GM18511 (cell line): ENCODE measurements around the gene LRPAP1.
"Not testable (repeated sequence)": the region's sequence is repeated elsewhere in the genome, so short reads cannot be mapped to it uniquely, and the experiment has no call there.

ENCODE experiments used
- ATAC-seq: cut with Tn5 transposase; IDR thresholded peaks from one replicate; pipeline ENCODE4 v1.9.1; 2021; ENCODE audit warnings: mild to moderate bottlenecking, moderate library complexity; ENCODE audit not compliant: unreplicated experiment

Gene LRPAP1

DNA sequence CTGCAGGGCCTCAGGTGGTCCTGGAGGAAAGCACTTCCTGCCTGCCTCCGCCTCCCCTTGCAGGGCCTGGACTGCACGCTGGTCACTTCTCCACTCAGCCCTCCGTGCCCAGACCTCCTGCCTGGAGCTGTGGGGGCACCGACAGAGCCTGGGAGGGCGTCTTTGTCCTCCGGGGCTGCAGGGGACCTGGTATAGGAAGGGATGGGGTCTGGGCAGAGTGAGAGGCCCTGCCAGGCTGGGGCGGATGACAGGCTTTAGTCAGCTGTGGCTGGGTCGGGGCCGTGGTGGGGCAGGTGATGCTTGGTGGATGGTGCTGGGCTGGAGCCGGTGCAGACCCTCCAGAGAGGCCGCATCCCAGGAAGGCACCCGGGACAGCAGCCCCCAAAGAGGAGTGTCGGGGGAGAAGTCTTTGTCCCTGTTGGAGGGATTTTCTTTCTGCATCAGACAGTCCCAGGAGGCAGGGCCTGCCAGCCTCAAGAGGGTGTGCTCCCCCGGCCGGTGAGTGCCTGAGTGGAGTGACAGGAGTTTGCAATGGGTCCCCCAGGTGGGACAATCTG lies 67.8 kb downstream of the LRPAP1 start:
- no peak for ATAC-seq

DNA sequence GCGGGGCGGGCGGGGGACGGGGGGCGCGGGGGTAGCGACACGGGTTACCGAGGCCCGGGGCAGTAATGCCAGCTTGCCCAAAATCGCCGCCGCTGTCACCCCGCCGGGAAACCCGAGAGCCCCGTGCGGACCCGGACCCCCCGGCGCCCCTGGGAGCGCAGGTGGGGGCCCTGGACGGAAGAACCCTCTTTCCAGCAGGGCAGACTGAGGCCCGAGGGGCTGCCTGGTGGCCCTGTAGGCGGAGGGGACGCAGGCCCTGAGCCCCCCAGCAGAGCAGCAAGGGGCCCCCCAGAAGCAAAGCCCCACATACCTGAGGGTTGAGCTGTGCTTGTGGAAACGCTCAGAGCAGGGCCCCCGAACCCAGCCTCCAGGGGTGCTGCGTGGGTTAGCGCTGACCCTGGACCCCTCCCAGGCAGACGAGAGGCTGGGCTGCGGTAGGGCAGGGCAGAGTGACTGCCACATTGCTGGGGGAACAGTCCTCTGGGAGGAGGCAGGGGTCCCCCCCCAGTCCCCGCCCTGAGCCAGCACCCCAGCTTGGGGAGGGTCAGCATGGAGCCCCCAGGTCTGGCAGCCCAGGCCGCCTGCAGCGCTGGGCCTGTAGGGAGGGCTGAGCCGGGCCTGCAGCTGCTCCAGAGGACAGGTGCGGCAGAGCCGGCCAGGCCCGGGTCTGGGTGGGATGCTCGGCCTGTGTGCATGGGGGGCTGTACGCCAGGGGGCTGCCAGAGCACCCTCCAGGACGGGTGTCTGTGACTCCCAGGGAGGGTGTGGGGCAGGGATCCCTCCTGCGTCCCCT lies 68.5 kb downstream of the LRPAP1 start:
- no peak for ATAC-seq

DNA sequence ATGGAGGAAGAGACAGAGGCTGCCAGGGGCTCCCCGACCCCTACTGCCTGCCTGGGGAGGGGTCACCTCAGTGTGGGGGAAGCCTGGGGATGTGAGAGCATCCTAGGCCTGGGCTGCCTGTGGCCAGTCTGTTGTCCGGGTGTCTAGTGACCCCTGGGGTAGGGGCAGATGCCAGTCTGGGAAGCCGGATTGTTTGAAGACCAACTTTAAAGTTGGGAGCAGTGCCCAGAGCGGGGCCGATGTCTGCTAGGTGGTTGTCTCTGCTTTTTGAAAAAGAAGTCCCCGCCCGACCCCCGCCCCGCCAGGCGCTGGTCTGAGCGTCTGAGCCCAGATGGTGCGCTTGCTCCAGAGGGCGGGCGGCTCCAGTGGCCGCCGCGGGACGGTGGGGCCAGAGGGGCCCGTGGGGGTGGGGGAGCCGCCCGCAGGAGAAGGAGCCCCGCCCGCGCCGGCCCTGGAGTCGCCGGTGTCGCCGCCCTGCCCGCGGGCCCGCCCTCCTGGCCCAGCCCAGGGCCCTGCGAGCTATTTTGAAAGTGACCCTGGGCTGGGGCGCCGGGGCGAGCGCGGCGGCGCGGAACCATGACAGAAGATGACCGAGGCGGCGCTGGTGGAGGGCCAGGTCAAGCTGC lies 69.3 kb downstream of the LRPAP1 start, which contains the start of gene DOK7:
Gene DOK7 (plus strand): TSS at position 517 of the 626 bp plus-strand sequence. CDS start 70 bp downstream, at position 587.
- ATAC-seq = no peak

- no peak for ATAC-seq
Measured at GRCh38 chr4:3462321-3462789, 69.9 kb downstream of the LRPAP1 start.

DNA sequence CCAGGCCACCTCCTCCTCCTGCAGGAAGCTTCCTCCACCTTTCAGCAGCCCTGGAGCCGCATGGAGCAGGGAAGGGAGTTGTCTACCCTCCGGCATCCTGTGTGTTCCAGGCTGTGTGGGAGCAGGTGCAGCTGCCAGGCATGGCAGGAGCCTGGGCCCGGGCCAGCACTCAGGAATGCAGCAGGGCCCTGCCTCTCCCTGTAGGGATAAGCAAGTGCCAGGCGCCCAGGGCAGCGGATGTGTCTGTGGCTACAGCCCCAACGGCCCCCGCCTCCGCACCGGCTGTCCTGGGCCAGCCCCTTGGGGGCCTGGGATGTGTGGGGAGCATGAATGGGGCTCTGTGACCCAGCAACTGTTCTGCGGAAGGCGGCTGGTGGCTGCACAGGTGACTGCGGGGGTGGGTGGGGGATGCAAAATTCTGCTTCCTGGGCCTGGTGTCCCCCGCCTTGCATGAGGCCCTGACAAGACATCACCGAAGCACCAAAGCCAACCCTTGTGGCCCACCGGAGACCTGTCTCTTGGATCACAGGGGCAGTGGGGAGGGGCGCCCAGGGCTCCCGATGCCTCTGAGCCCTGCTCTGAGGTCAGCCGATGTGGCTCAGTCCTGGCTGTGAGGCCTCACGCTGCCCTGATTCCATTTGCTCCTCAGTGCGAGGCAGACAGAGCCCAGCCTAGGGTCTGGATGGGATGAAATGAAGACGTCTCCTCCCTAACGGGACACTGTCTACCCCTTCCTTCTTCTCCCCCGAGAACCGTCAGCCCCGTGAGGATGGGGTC lies 70.5 kb downstream of the LRPAP1 start:
- ATAC-seq = no peak

DNA sequence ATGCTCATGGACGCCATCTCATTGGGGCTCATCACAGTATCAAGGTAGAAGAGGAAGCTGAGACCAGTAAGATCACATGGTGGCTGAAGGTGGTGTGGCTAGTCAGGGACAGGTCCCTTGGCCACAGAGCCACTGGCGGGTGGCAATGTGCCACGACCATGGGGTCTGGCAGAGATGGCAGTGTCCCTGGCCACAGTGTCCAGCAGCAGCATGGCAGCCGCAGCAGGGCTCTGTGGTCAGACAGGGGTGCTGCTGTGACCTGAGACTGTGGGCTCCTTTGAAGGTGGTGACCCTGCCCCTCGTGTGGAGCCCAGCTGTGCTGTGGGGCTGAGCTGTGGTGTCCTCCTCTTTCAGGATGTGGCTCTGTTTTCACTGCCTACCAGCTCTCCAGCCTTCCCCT lies 71.3 kb downstream of the LRPAP1 start:
- no peak for ATAC-seq

DNA sequence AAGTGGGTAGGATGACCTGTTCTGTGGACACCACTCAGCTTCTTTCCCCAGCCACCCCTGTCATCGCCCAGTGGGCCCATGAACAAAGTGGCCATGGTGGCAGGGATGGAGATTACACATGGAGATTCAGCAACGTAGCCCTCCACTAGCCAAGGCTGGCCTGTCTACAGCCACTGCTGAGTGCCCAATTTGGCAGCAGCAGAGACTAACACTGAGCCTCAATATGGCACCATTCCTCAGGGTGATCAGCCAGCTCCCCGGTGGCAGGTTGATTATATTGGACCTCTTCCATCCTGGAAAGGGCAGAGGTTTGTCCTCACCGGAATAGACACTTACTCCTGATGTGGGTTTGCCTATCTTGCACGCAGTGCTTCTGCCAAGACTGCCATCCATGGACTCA lies 73.1 kb downstream of the LRPAP1 start:
- not testable (repeated sequence) for ATAC-seq

DNA sequence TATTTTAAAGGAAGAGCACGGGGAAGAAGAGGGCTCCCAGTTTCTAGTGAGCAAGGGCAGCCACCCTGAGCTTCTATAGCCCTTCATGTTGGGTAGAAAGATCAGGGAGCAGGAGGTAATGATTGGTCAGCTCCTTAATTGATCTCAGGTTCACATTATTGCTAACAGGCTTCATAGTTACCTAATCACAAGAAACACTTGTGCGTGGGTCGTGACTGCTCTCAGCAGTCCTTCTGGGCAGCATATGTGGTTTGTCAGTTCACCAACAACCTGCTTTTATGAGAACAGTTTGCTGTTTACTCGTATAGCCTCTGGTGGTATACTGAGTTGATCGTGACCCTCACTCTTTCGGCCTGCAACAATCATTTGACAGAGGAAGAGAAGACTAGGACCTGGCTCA lies 73.9 kb downstream of the LRPAP1 start:
- no peak for ATAC-seq

DNA sequence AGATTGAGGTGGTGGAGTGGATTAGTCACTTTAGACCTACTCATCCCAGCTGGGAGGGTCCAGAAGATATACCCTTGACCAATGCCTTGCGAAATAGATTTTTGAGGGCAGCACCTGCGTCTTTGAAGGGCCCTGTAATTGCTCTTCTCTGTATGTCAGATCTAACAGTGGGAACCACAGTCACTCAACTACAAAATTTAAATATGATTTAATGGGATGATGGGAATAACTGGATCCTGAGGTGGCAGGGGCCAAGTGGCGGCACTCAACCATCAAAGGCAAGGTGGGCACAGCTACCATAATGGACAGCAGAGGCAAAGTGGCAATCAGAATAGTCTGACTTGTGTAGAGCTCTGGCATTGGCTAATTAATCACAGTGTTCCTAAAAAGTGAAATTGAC lies 76.6 kb downstream of the LRPAP1 start:
- not testable (repeated sequence) for ATAC-seq
